Neuronal stem cell (in vitro differentiated cells): ENCODE results near the gene MBD3L3.

Source experiments
- DNase-seq: peaks from one replicate; pipeline ENCODE4 v3.0.0-alpha.2; 2013; ENCODE audit warnings: low spot score
- H2AFZ ChIP-seq: one replicate; pipeline ENCODE4 v1.6.1; 2013; ENCODE audit warnings: mild to moderate bottlenecking, low read length, inconsistent platforms
- H2AK5ac ChIP-seq: 2 replicates; pipeline ENCODE4 v1.6.1; 2013; ENCODE audit warnings: low read depth, mild to moderate bottlenecking, inconsistent platforms, low read length, moderate library complexity, mixed read lengths
- H2BK120ac ChIP-seq: 2 replicates; pipeline ENCODE4 v1.6.1; 2013; ENCODE audit warnings: low read depth, mild to moderate bottlenecking, inconsistent platforms, low read length, moderate library complexity, mixed read lengths
- H2BK12ac ChIP-seq: one replicate; pipeline ENCODE4 v1.6.1; 2013; ENCODE audit warnings: low read length, inconsistent platforms
- H2BK15ac ChIP-seq: 2 replicates; pipeline ENCODE4 v1.6.1; 2013; ENCODE audit warnings: mild to moderate bottlenecking, low read length, inconsistent platforms, mixed read lengths
- H2BK5ac ChIP-seq: one replicate; pipeline ENCODE4 v1.6.1; 2013; ENCODE audit warnings: inconsistent platforms, mild to moderate bottlenecking, low read length, moderate library complexity
- H3K14ac ChIP-seq: one replicate; pipeline ENCODE4 v1.6.1; 2013; ENCODE audit warnings: low read length, inconsistent platforms
- H3K18ac ChIP-seq: 2 replicates; pipeline ENCODE4 v1.6.1; 2013; ENCODE audit warnings: low read length, inconsistent platforms
- H3K23ac ChIP-seq: 2 replicates; pipeline ENCODE4 v1.6.1; 2013; ENCODE audit warnings: low read depth, mild to moderate bottlenecking, mixed read lengths, low read length, inconsistent platforms; ENCODE audit not compliant: poor library complexity
- H3K27ac ChIP-seq: replicated peaks from 3 replicates; pipeline ENCODE4 v1.5.1; 2013; ENCODE audit warnings: low read length, inconsistent platforms
- H3K27me3 ChIP-seq, 3 experiments: 2 replicates each; pipeline ENCODE4 v1.6.1; 2013; ENCODE audit warnings: low read length in 3 of 3, mild to moderate bottlenecking in 2 of 3, inconsistent platforms in 1 of 3, low read depth in 1 of 3, mixed read lengths in 1 of 3, moderate library complexity in 1 of 3; ENCODE audit not compliant: control insufficient read depth in 3 of 3, insufficient read depth in 3 of 3
- H3K36me3 ChIP-seq, 2 donors: replicated peaks in 1 of 2; 2 replicates each; pipeline ENCODE4 v1.6.1; 2013; ENCODE audit warnings: low read length in 2 of 2; ENCODE audit not compliant: control insufficient read depth in 2 of 2, insufficient read depth in 2 of 2
- H3K4ac ChIP-seq: 2 replicates; pipeline ENCODE4 v1.6.1; 2013; ENCODE audit warnings: inconsistent platforms, mild to moderate bottlenecking, low read length, moderate library complexity
- H3K4me1 ChIP-seq, 2 donors: 1 replicate in 1 of 2; 2 replicates in 1 of 2; pipeline ENCODE4 v1.6.1; 2013; ENCODE audit warnings: low read length in 2 of 2, low read depth in 1 of 2; ENCODE audit not compliant: control insufficient read depth in 2 of 2, insufficient read depth in 1 of 2
- H3K4me2 ChIP-seq: one replicate; pipeline ENCODE4 v1.6.1; 2013; ENCODE audit warnings: mild to moderate bottlenecking, low read length, inconsistent platforms; ENCODE audit not compliant: insufficient read depth, poor library complexity, severe bottlenecking
- H3K4me3 ChIP-seq, 2 donors: 2 replicates each; pipeline ENCODE4 v1.5.1; 2013; ENCODE audit warnings: low read length in 2 of 2, mild to moderate bottlenecking in 2 of 2, inconsistent platforms in 1 of 2, moderate library complexity in 1 of 2
- H3K79me1 ChIP-seq: one replicate; pipeline ENCODE4 v1.6.1; 2013; ENCODE audit warnings: low read depth, mild to moderate bottlenecking, inconsistent platforms, low read length, moderate library complexity
- H3K9ac ChIP-seq: one replicate; pipeline ENCODE4 v1.6.1; 2013; ENCODE audit warnings: mild to moderate bottlenecking, low read depth, low read length, inconsistent platforms; ENCODE audit not compliant: poor library complexity
- H3K9me3 ChIP-seq, 2 donors: replicated peaks in 1 of 2; 2 replicates each; pipeline versions ENCODE3 to v1.6.1; 2013; ENCODE audit warnings: low read length in 2 of 2, mild to moderate bottlenecking in 2 of 2, inconsistent platforms in 1 of 2, low read depth in 1 of 2, mixed read lengths in 1 of 2, moderate library complexity in 1 of 2; ENCODE audit not compliant: control insufficient read depth in 2 of 2, insufficient read depth in 1 of 2
- H4K8ac ChIP-seq: one replicate; pipeline ENCODE4 v1.6.1; 2013; ENCODE audit warnings: low read depth, mild to moderate bottlenecking, inconsistent platforms, low read length, moderate library complexity
- H4K91ac ChIP-seq: one replicate; pipeline ENCODE4 v1.6.1; 2013; ENCODE audit warnings: low read length, low read depth, mild to moderate bottlenecking, inconsistent platforms; ENCODE audit not compliant: poor library complexity
- WGBS, 2 donors: extraction: QIAGEN DNeasy Blood & Tissue Kit; methylation state at CpG; one replicate each; pipeline ENCODE4 v1.1.7; 2013; ENCODE audit warnings: missing lambda C conversion rate in 2 of 2, mixed read lengths in 1 of 2; ENCODE audit not compliant: insufficient read length in 2 of 2, insufficient replicate concordance in 1 of 2; ENCODE audit errors: extremely low coverage in 2 of 2; 5-methylcytosine and 5-hydroxymethylcytosine counted together

MBD3L3 gene

DNA sequence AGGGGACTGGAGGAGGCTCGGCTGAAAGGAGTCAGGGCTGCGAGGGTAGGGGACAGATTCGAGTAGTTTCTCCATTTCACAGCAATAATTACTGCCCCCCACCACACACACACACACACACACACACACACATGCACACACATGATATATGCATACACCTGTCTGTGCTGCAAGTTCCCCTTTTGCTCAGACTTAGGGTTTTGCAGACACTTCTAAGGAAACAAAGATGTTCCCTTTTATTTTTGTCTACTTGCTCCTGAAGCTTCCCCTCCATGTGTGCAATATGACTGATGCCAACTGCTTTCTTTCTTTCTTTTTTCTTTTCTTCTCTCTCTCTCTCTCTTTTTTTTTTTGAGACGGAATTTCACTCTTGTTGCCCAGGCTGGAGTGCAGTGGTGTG lies 50.6 kb downstream of the MBD3L3 start:
- H3K23ac ChIP-seq: no peak overlapping the region
- no peak overlapping the region for H3K4me3 ChIP-seq
- H3K9ac ChIP-seq: no peak overlapping the region
- no peak overlapping the region for H2BK5ac ChIP-seq
- no peaks in the 10 kb centered on the region for H3K36me3 ChIP-seq
- DNase-seq: no peak
- no peaks in the 10 kb centered on the region for H3K4me1 ChIP-seq
- H3K9me3 ChIP-seq: peaks cover 0 to 14% of the 10 kb centered on the region in 2 donors
- no peak overlapping the region for H3K4me2 ChIP-seq
- peaks cover 0 to 3% (median 0%) of the 10 kb centered on the region in 3 experiments for H3K27me3 ChIP-seq
- no peak overlapping the region for H3K18ac ChIP-seq
- no peak overlapping the region for H2AFZ ChIP-seq
- no peak overlapping the region for H3K14ac ChIP-seq
- H2BK12ac ChIP-seq: no peak overlapping the region
- no peak overlapping the region for H3K27ac ChIP-seq
- H4K91ac ChIP-seq: no peak overlapping the region
- H3K79me1 ChIP-seq: no peaks in the 10 kb centered on the region
- H2AK5ac ChIP-seq: no peak overlapping the region
- no peak overlapping the region for H3K4ac ChIP-seq
- no peak overlapping the region for H2BK15ac ChIP-seq
- WGBS, 2 donors: no CpG with 5 or more reads among the region's 4 CpGs
- H2BK120ac ChIP-seq: no peak overlapping the region
- H4K8ac ChIP-seq: no peak overlapping the region
